GM19240 (cell line): ENCODE results near the gene NKX2-4.
"Not testable (repeated sequence)": the region's sequence is repeated elsewhere in the genome, so short reads cannot be mapped to it uniquely, and the experiment has no call there.

Source experiments
- DNase-seq: peaks from one replicate; pipeline ENCODE4 v3.0.0; 2011; ENCODE audit warnings: low spot score; ENCODE audit not compliant: insufficient read length

The NKX2-4 gene

GRCh38 chr20:21397341-21398108, at the start of gene NKX2-4:
Gene NKX2-4, minus strand, starts transcription at chr20:21397526. Its CDS starts 127 bp downstream, at chr20:21397399.
- DNase-seq, result no peak

GRCh38 chr20:21437816-21438215, 40.5 kb upstream of the NKX2-4 start:
- no peak for DNase-seq

GRCh38 chr20:21437248-21437647, 39.9 kb upstream of the NKX2-4 start:
- no peak for DNase-seq

GRCh38 chr20:21436205-21436604, 38.9 kb upstream of the NKX2-4 start:
- no peak for DNase-seq

- DNase-seq, result no peak
Observed at GRCh38 chr20:21435576-21435975, 38.2 kb upstream of the NKX2-4 start.

GRCh38 chr20:21433329-21433890, 36.1 kb upstream of the NKX2-4 start:
- no peak for DNase-seq

- no peak for DNase-seq
Observed at GRCh38 chr20:21432911-21433310, 35.6 kb upstream of the NKX2-4 start.

- DNase-seq, result no peak
Observed at GRCh38 chr20:21430020-21430419, 32.7 kb upstream of the NKX2-4 start.

- DNase-seq, result no peak
Observed at GRCh38 chr20:21424846-21425245, 27.5 kb upstream of the NKX2-4 start.

GRCh38 chr20:21423712-21424111, 26.4 kb upstream of the NKX2-4 start:
- DNase-seq, result not testable (repeated sequence)

- no peak for DNase-seq
Observed at GRCh38 chr20:21421601-21422236, 24.4 kb upstream of the NKX2-4 start.

- not testable (repeated sequence) for DNase-seq
Observed at GRCh38 chr20:21419147-21419546, 21.8 kb upstream of the NKX2-4 start.

GRCh38 chr20:21413996-21414395, 16.7 kb upstream of the NKX2-4 start:
- not testable (repeated sequence) for DNase-seq

GRCh38 chr20:21411725-21412124, 14.4 kb upstream of the NKX2-4 start:
- no peak for DNase-seq

- DNase-seq, result no peak
Observed at GRCh38 chr20:21399005-21399475, 1.7 kb upstream of the NKX2-4 start.

- no peak for DNase-seq
Observed at GRCh38 chr20:21398109-21399004, 1.0 kb upstream of the NKX2-4 start.

- no peak for DNase-seq
Observed at GRCh38 chr20:21396599-21397340, 556 bp downstream of the NKX2-4 start.

- no peak for DNase-seq
Observed at GRCh38 chr20:21395666-21396598, 1.4 kb downstream of the NKX2-4 start.

- no peak for DNase-seq
Observed at GRCh38 chr20:21395051-21395665, 2.2 kb downstream of the NKX2-4 start.
